Pancreas (tissue), 10 donors: Measurements from ENCODE around the gene BRME1. TPM values are rescaled to one million over a fixed set of nuclear protein-coding genes. Genes with fewer than 3 reads are reported as not detected.
A peak's percentile ranks its signal among the peaks of the same experiment; 100 is the strongest.

Source experiments
- ATAC-seq, 4 donors: fragments of 200-7000 bp; cut with Tn5 transposase; one replicate each; pipeline versions ENCODE4 v1.8.0 to v1.9.1; 2020; ENCODE audit warnings: mild to moderate bottlenecking in 4 of 4, moderate library complexity in 4 of 4
- DNase-seq, 6 donors: peaks; one replicate each; pipeline ENCODE4 v3.0.0-alpha.2; 2020
- FAIRE-seq: peaks from 2 replicates; lab custom pipeline; 2012; peaks lifted over from hg19 to GRCh38; lab: Jason Lieb, UNC
- H3K27ac ChIP-seq, 4 donors: fragments of 200-600 bp; sonication (generic); 1 replicate in 3 of 4; 2 replicates in 1 of 4; pipeline versions ENCODE4 v1.5.0 to v1.8.0; 2020
- H3K27me3 ChIP-seq, 4 donors: fragments of 200-600 bp; one replicate each; pipeline ENCODE4 v1.8.0; 2021
- H3K36me3 ChIP-seq, 3 donors: fragments of 200-600 bp; sonication (generic) in 1 of 3; one replicate each; pipeline versions ENCODE4 v1.5.0 to v1.8.0; 2020 to 2021
- H3K4me1 ChIP-seq, 3 donors: fragments of 200-600 bp; one replicate each; pipeline ENCODE4 v1.8.0; 2021
- H3K4me3 ChIP-seq, 4 donors: fragments of 200-600 bp; sonication (generic) in 2 of 4; one replicate each; pipeline versions ENCODE4 v1.5.0 to v1.8.0; 2020 to 2021
- H3K9me3 ChIP-seq, 4 donors: fragments of 200-600 bp; one replicate each; pipeline ENCODE4 v1.8.0; 2021
- WGBS, 2 donors: extraction: QIAGEN DNeasy Blood & Tissue Kit; methylation state at CpG; one replicate each; pipeline ENCODE4 v1.1.7; 2013; 5-methylcytosine and 5-hydroxymethylcytosine counted together
- intact Hi-C, 3 donors: fragments of 100-400 bp; cut with DNase I; formaldehyde crosslinking; loops; one replicate each; pipeline versions ENCODE4 v1.11.1 to v1.14.2; 2022
- microRNA-seq, 2 donors: library from miRNA; unstranded; fragments of <30 nt; microRNA quantifications; one replicate each; pipeline versions ENCODE4 to v1.1.0, GENCODE V29; 2019 to 2020
- polyA plus RNA-seq, 2 donors: library from polyadenylated mRNA; stranded (reverse); fragments of 200-250 nt; gene quantifications; one replicate each; pipeline ENCODE4 v1.2.3, GENCODE V29; 2013
- total RNA-seq, 6 donors: library from RNA; stranded (reverse); fragmentation: NEBNext Ultra II Directional in 4 of 6; extraction: Animal tissue kit (Norgen Biotek cat#: 25700) in 4 of 6; gene quantifications; one replicate each; pipeline versions ENCODE4 v1.2.1 to v1.2.4, GENCODE V29; 2021 to 2023
- TF ChIP-seq, protein P1 (sequence below), 4 donors: fragments of 200-600 bp; sonication (generic) in 3 of 4; IDR thresholded peaks; one replicate each; pipeline versions ENCODE4 v1.5.0 to v1.8.0; 2021; ENCODE audit warnings: antibody characterized with exemption in 4 of 4
- donor health status: healthy with polysubstance abuse.
- donor health status: DM: no; HTN: no; CAD: no; lungs with moderate emphysema.
- donor health status: DM: no; HTN: no; CAD: no.
- donor health status: control.
- donor health status: control.
- donor health status: Bipolar disorder and iron deficiency.
- donor health status: DM: yes; HTN: yes; CAD: no.
- donor health status: DM: no; HTN: no; CAD: no.
- donor health status: DM: no; HTN: no; CAD: no.
- donor health status: DM: yes; HTN: yes; CAD: no.

The BRME1 gene
- total and polyA plus RNA-seq, 8 donors, result 2.6 to 15.3 (median 4.3) TPM

DNA sequence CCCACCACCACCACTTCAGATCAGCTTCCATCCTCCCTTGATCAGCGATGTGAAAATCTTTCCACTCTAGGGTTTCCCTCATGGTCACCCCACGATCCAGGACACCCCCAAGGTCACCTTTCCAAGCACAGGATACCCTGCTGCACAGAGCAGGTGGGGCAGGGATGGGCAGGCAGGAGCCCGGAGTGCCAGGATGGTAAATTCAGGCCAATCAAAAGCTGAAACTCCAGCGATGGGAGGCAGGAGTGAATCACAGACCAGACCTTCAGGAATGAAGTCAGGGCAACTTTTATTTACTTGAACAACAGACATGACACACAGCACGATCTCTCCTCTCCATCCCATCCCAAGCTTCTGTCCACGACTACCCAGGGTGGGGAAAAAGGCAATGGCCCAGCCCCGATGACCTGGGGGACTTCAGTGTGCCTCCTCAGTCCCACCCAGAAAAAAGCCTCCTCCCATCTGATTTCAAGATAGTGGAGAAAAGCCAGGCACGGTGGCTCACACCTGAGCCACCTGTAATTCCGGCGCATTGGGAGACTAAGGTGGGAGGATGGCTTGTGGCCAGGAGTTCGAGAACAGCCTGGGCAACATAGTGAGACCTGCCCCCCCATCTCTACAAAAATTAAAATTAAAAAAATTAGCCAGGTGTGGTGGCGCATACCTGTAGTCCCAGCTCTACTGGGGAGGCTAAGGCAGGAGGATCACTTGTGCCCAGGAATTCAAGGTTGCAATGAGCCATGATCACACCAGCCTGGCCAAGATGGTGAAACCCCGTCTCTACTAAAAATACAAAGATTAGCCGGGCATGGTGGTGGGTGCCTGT is 71.5 kb downstream of the BRME1 start:
- Histone ChIP-seq H3K27me3 (no peaks in the 10 kb centered on the region), H3K9me3 (no peaks in the 10 kb centered on the region), H3K36me3 (peaks cover 0 to 20% (median 0%) of the 10 kb centered on the region in 3 donors), H3K4me3 (peak overlapping the region in 1 of 4 donors; percentile 26), H3K4me1 (peaks cover 0 to 22% (median 0%) of the 10 kb centered on the region in 3 donors), H3K27ac (peak overlapping the region in 3 of 4 donors; percentile 20 to 72 (median 57))
- DNase-seq, result peak in 1 of 6 donors; percentile 19
- intact Hi-C loops, result no loop called here
- WGBS, 2 donors, result 67 to 73% methylated on average over 14 of the region's 14 CpGs
- no peak for FAIRE-seq
- TF ChIP-seq, protein P1, sequence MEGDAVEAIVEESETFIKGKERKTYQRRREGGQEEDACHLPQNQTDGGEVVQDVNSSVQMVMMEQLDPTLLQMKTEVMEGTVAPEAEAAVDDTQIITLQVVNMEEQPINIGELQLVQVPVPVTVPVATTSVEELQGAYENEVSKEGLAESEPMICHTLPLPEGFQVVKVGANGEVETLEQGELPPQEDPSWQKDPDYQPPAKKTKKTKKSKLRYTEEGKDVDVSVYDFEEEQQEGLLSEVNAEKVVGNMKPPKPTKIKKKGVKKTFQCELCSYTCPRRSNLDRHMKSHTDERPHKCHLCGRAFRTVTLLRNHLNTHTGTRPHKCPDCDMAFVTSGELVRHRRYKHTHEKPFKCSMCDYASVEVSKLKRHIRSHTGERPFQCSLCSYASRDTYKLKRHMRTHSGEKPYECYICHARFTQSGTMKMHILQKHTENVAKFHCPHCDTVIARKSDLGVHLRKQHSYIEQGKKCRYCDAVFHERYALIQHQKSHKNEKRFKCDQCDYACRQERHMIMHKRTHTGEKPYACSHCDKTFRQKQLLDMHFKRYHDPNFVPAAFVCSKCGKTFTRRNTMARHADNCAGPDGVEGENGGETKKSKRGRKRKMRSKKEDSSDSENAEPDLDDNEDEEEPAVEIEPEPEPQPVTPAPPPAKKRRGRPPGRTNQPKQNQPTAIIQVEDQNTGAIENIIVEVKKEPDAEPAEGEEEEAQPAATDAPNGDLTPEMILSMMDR (IDR thresholded peaks at IDR 0.05), result no peak
- no peak for ATAC-seq

DNA sequence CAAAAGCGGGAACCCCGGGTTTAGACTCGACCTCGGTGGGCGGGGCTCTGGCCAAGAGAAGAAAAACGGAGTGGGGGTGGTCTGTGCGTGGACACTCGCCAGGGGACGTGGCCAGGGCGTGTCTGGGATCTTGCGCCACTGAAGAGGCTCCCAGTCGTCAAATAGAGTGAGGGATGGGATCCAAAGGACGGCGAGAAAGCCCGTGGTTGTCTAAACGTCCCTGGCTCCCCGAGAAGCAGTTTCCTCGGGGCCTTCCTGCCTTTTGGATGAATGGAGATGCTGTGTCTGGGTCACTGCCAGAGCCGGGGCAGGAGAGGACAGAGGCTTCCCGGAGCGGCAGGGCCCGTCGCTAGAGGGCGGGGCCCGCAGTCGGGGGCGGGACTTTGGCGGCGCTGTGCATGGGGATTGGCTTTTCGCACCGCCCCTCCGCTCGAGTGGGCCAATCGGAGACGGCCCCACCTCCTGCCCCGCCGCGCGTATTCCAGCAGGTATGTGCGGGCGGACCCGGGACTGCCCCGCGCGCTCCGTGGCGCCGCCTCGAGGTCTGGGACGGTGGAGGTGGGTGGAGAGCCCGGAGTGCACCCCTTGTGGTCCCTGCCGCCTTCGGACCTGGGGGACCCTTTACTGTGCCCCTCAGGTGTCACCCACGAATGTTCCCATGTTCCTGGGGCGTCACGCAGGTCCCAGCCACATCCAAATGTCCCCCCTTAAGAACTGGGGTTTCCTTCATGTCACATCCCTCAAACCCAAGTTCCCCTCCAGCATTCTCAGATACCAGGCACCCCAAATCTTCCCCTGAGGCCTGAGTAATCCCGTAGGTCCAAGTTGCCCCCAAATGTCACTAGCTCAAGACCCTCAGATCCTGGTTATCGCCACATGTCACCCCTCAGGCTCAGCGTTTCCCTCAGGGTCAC is 72.3 kb downstream of the BRME1 start:
- intact Hi-C loops, result no loop called here
- DNase-seq (peak; percentile 92 to 98 (median 97)), FAIRE-seq (no peak), ATAC-seq (peak; percentile 92 to 96 (median 95))
- Histone ChIP-seq H3K27ac (peak overlapping the region; percentile 20 to 72 (median 49)), H3K9me3 (no peaks in the 10 kb centered on the region), H3K27me3 (no peaks in the 10 kb centered on the region), H3K4me1 (peaks cover 0 to 19% (median 0%) of the 10 kb centered on the region in 3 donors), H3K4me3 (peak overlapping the region in 3 of 4 donors; percentile 6 to 40 (median 26)), H3K36me3 (peaks cover 0 to 20% (median 0%) of the 10 kb centered on the region in 3 donors)
- WGBS, 2 donors, result 5 to 6% methylated on average over 41 to 59 of the region's 59 CpGs
- TF ChIP-seq, protein P1 (IDR thresholded peaks at IDR 0.05), result peak in 2 of 4 donors; percentile 11 to 34

Small RNAs within 50 kb of the gene (microRNA-seq; reads per million reads assigned to microRNA genes)
- gene MIR181C (348 to 477 reads per million in 2 donors), gene MIR181D (145 to 247 reads per million in 2 donors)

Other genes with a start within 250 kb of the BRME1 start
- 10 to 100 TPM; 14.4 to 21.4 (median 16.1) TPM for gene MRI1, start 141.6 kb downstream of the BRME1 start, total RNA-seq
- 10 to 100 TPM; 21.6 to 35.1 TPM for gene MRI1, start 141.6 kb downstream of the BRME1 start, polyA plus RNA-seq
- gene C19orf53, start 131.7 kb downstream of the BRME1 start, total RNA-seq, result 10 to 100 TPM; 18.9 to 37.8 (median 29.0) TPM
- gene C19orf53, start 131.7 kb downstream of the BRME1 start, polyA plus RNA-seq, result 10 to 100 TPM; 91.2 to 99.0 TPM
- 1 to 10 TPM; 1.9 to 9.3 (median 3.4) TPM for gene ZSWIM4, start 110.7 kb downstream of the BRME1 start, total RNA-seq
- 1 to 10 TPM; 3.9 to 5.5 TPM for gene ZSWIM4, start 110.7 kb downstream of the BRME1 start, polyA plus RNA-seq
- 1 to 10 TPM in 1 of 6 donors, under 1 TPM in 3, not detected in 2; 0.39 to 1.4 (median 0.62) TPM for gene NANOS3, start 29.0 kb downstream of the BRME1 start, total RNA-seq
- gene NANOS3, start 29.0 kb downstream of the BRME1 start, polyA plus RNA-seq, result 1 to 10 TPM in 1 of 2 donors, under 1 TPM in 1; 0.65 to 3.1 TPM
- 10 to 100 TPM; 23.0 to 29.7 (median 26.2) TPM for gene CC2D1A, start 84 bp upstream of the BRME1 start, total RNA-seq
- 10 to 100 TPM; 57.5 to 78.6 TPM for gene CC2D1A, start 84 bp upstream of the BRME1 start, polyA plus RNA-seq
- 1 to 10 TPM in 1 of 6 donors, under 1 TPM in 3, not detected in 2; 0.25 to 2.0 (median 0.84) TPM for gene PODNL1, start 32.3 kb upstream of the BRME1 start, total RNA-seq
- gene PODNL1, start 32.3 kb upstream of the BRME1 start, polyA plus RNA-seq, result under 1 TPM; 0.40 to 0.76 TPM
- gene DCAF15, start 46.4 kb upstream of the BRME1 start, total RNA-seq, result 10 to 100 TPM in 3 of 6 donors, 1 to 10 TPM in 3; 7.8 to 15.2 (median 10.3) TPM
- gene DCAF15, start 46.4 kb upstream of the BRME1 start, polyA plus RNA-seq, result 10 to 100 TPM; 37.8 to 50.7 TPM
- 10 to 100 TPM in 1 of 6 donors, 1 to 10 TPM in 5; 5.5 to 10.6 (median 6.8) TPM for gene RFX1, start 100.2 kb upstream of the BRME1 start, total RNA-seq
- gene RFX1, start 100.2 kb upstream of the BRME1 start, polyA plus RNA-seq, result 10 to 100 TPM; 11.7 to 55.6 TPM
- gene RLN3, start 122.0 kb upstream of the BRME1 start, total RNA-seq, result not detected
- not detected for gene RLN3, start 122.0 kb upstream of the BRME1 start, polyA plus RNA-seq
- 1 to 10 TPM in 5 of 6 donors, under 1 TPM in 1; 0.88 to 8.2 (median 1.9) TPM for gene IL27RA, start 125.6 kb upstream of the BRME1 start, total RNA-seq
- 1 to 10 TPM; 1.4 to 3.1 TPM for gene IL27RA, start 125.6 kb upstream of the BRME1 start, polyA plus RNA-seq
- 10 to 100 TPM in 5 of 6 donors, 1 to 10 TPM in 1; 5.6 to 21.2 (median 15.9) TPM for gene PALM3, start 156.0 kb upstream of the BRME1 start, total RNA-seq
- gene PALM3, start 156.0 kb upstream of the BRME1 start, polyA plus RNA-seq, result 100 to 1,000 TPM in 1 of 2 donors, 10 to 100 TPM in 1; 61.9 to 155 TPM
- 1 to 10 TPM; 6.4 to 9.4 (median 7.4) TPM for gene MISP3, start 166.7 kb upstream of the BRME1 start, total RNA-seq
- gene MISP3, start 166.7 kb upstream of the BRME1 start, polyA plus RNA-seq, result 10 to 100 TPM; 13.3 to 21.4 TPM
- gene C19orf67, start 179.7 kb upstream of the BRME1 start, total RNA-seq, result not detected
- not detected for gene C19orf67, start 179.7 kb upstream of the BRME1 start, polyA plus RNA-seq
- gene SAMD1, start 184.6 kb upstream of the BRME1 start, total RNA-seq, result 10 to 100 TPM in 4 of 6 donors, 1 to 10 TPM in 2; 7.9 to 24.3 (median 15.1) TPM
- 10 to 100 TPM; 17.2 TPM for gene SAMD1, start 184.6 kb upstream of the BRME1 start, polyA plus RNA-seq
- 10 to 100 TPM; 25.3 to 42.9 (median 35.5) TPM for gene PRKACA, start 211.6 kb upstream of the BRME1 start, total RNA-seq
- 10 to 100 TPM; 27.5 to 28.2 TPM for gene PRKACA, start 211.6 kb upstream of the BRME1 start, polyA plus RNA-seq
- gene ASF1B, start 230.5 kb upstream of the BRME1 start, total RNA-seq, result 1 to 10 TPM in 2 of 6 donors, under 1 TPM in 4; 0.14 to 1.1 (median 0.41) TPM
- gene ASF1B, start 230.5 kb upstream of the BRME1 start, polyA plus RNA-seq, result under 1 TPM; 0.30 to 0.70 TPM